Measurements from ENCODE around the gene CALD1.

- TF ChIP-seq CTCF (IDR thresholded peaks at IDR 0.05) (no peak), POLR2A (IDR thresholded peaks at IDR 0.05) (no peak)
Observed at GRCh38 chr7:134831862-134832261, 52.4 kb downstream of the CALD1 start.
